Measurements from ENCODE around the gene TNRC18. TPM values are rescaled to one million over a fixed set of nuclear protein-coding genes. Genes with fewer than 3 reads are reported as not detected.

Gene TNRC18
- polyA plus RNA-seq, 1 of the 3 experiments (the other 2 are of a cell fraction), result 34.4 TPM

DNA sequence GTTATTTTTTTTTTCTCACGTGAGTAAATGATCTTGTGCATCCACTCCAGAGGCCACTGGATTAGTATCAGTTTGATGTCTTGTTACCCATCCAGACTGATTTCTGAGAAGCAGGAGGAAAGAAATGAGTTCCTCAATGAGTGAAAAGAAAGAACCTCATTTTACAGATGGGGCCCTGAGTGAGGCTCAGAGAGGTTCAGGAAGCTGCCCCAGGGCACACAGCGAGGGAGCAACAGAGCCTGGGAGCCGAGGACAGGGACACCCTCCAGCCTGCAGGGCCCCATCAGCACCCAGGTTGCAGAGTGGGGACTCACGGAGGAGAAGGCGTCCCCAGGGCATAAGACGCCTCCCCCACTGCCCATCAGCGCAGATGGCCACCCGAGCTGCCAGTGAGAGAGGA is 30.9 kb upstream of the TNRC18 start:
- POLR2A ChIA-PET, result no interaction called here
- H3K9me3 ChIP-seq, result no peaks in the 10 kb centered on the region
- H3K4me2 ChIP-seq, result no peak overlapping the region
- H3K4me3 ChIP-seq (ENCODE audit: low read depth in 2 of 2, low read length in 1 of 2), result no peak overlapping the region
- 89% methylated on average over 8 of the region's 8 CpGs for WGBS (ENCODE audit: low lambda C conversion rate)
- no peaks in the 10 kb centered on the region for H3K27me3 ChIP-seq (ENCODE audit: insufficient read depth)
- H3K79me2 ChIP-seq (ENCODE audit: insufficient read depth), result no peaks in the 10 kb centered on the region
- H3K27ac ChIP-seq (ENCODE audit: low read depth in 2 of 2, low read length in 1 of 2), result no peak overlapping the region
- CTCF ChIA-PET, result interaction anchor here (8.1 kb wide), 1 partner anchor 91 kb away, joined by 150 read pairs; no protein-coding TSS in a partner anchor
- no peaks in the 10 kb centered on the region for H3K36me3 ChIP-seq (replicated peaks in 1 of 2; ENCODE audit: control insufficient read depth in 1 of 2, insufficient read depth in 2 of 2, low read length in 1 of 2)
- H3K9ac ChIP-seq, result no peak overlapping the region
- H3F3A ChIP-seq (replicated peaks; ENCODE audit: insufficient read depth), result peaks cover 16% of the 10 kb centered on the region
- TF ChIP-seq, protein P1, sequence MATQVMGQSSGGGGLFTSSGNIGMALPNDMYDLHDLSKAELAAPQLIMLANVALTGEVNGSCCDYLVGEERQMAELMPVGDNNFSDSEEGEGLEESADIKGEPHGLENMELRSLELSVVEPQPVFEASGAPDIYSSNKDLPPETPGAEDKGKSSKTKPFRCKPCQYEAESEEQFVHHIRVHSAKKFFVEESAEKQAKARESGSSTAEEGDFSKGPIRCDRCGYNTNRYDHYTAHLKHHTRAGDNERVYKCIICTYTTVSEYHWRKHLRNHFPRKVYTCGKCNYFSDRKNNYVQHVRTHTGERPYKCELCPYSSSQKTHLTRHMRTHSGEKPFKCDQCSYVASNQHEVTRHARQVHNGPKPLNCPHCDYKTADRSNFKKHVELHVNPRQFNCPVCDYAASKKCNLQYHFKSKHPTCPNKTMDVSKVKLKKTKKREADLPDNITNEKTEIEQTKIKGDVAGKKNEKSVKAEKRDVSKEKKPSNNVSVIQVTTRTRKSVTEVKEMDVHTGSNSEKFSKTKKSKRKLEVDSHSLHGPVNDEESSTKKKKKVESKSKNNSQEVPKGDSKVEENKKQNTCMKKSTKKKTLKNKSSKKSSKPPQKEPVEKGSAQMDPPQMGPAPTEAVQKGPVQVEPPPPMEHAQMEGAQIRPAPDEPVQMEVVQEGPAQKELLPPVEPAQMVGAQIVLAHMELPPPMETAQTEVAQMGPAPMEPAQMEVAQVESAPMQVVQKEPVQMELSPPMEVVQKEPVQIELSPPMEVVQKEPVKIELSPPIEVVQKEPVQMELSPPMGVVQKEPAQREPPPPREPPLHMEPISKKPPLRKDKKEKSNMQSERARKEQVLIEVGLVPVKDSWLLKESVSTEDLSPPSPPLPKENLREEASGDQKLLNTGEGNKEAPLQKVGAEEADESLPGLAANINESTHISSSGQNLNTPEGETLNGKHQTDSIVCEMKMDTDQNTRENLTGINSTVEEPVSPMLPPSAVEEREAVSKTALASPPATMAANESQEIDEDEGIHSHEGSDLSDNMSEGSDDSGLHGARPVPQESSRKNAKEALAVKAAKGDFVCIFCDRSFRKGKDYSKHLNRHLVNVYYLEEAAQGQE (IDR thresholded peaks at IDR 0.05; ENCODE audit: low read depth, low read length), result no peak
- no peak for TF ChIP-seq CHD2 (IDR thresholded peaks at IDR 0.05; ENCODE audit: low read length, partially characterized antibody)
- TF ChIP-seq NRF1 (IDR thresholded peaks at IDR 0.05; ENCODE audit: low read depth, low read length), result no peak
- no peak for TF ChIP-seq TEAD4 (IDR thresholded peaks at IDR 0.05; ENCODE audit: borderline replicate concordance, insufficient read depth)
- TF ChIP-seq JUND (IDR thresholded peaks at IDR 0.05), result no peak
- TF ChIP-seq POLR2AphosphoS5 (IDR thresholded peaks at IDR 0.05; ENCODE audit: low read depth, low read length), result no peak
- TF ChIP-seq ELF1 (IDR thresholded peaks at IDR 0.05), result no peak
- TF ChIP-seq GABPA (IDR thresholded peaks at IDR 0.05; ENCODE audit: low read depth), result no peak
- no peak for TF ChIP-seq EZH2phosphoT487 (IDR thresholded peaks at IDR 0.05; ENCODE audit: borderline replicate concordance, low read depth)
- TF ChIP-seq SMC3 (IDR thresholded peaks at IDR 0.05; ENCODE audit: low read depth, low read length), result no peak
- TF ChIP-seq, protein P2, sequence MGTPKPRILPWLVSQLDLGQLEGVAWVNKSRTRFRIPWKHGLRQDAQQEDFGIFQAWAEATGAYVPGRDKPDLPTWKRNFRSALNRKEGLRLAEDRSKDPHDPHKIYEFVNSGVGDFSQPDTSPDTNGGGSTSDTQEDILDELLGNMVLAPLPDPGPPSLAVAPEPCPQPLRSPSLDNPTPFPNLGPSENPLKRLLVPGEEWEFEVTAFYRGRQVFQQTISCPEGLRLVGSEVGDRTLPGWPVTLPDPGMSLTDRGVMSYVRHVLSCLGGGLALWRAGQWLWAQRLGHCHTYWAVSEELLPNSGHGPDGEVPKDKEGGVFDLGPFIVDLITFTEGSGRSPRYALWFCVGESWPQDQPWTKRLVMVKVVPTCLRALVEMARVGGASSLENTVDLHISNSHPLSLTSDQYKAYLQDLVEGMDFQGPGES (IDR thresholded peaks at IDR 0.05; ENCODE audit: low read depth, low read length), result no peak
- TF ChIP-seq RAD21 (IDR thresholded peaks at IDR 0.05; ENCODE audit: low read length), result no peak
- H3K9me2 ChIP-seq, result no peaks in the 10 kb centered on the region
- H2AFZ ChIP-seq (ENCODE audit: low read depth), result no peak overlapping the region
- peak; percentile 27 for DNase-seq
- peaks cover 0 to 3% of the 10 kb centered on the region in 2 experiments; a peak in 1 of 4 replicates for H3K4me1 ChIP-seq (ENCODE audit: control insufficient read depth in 1 of 2, insufficient read depth in 2 of 2, low read depth in 1 of 2, low read length in 1 of 2)
- no peaks in the 10 kb centered on the region for H4K20me1 ChIP-seq (ENCODE audit: insufficient read depth)

DNA sequence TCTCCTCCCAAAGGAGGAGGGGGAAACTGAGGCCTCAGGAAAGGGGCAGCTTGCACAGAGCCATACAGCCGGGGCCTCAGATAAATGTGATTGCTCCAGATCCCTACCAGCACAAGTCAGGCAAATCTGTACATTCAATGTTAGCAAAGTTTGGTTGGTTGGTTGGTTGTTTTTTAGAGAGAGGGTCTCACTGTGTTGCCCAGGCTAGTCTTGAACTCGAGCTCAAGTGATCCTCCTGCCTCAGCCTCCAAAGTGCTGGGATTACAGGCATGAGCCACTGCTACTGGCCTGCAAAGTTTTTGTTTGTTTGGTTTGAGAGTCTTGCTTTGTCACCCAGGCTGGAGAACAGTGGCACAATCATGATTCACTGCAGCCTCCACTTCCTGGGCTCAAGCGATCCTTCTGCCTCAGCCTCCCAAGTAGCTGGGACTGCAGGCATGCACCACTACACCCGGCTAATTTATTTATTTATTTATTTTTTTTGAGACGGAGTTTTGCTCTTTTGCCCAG is 30.0 kb upstream of the TNRC18 start:
- no peak overlapping the region for H3K4me2 ChIP-seq
- H3K79me2 ChIP-seq (ENCODE audit: insufficient read depth), result no peaks in the 10 kb centered on the region
- ChIA-PET CTCF (interaction anchor here (8.1 kb wide), 1 partner anchor 90 kb away, joined by 150 read pairs; no protein-coding TSS in a partner anchor), POLR2A (no interaction called here)
- H3K9me2 ChIP-seq, result no peaks in the 10 kb centered on the region
- no peaks in the 10 kb centered on the region for H4K20me1 ChIP-seq (ENCODE audit: insufficient read depth)
- H2AFZ ChIP-seq (ENCODE audit: low read depth), result no peak overlapping the region
- no peak overlapping the region for H3K9ac ChIP-seq
- H3K9me3 ChIP-seq, result no peaks in the 10 kb centered on the region
- 86% methylated on average over 5 of the region's 5 CpGs for WGBS (ENCODE audit: low lambda C conversion rate)
- TF ChIP-seq RAD21 (IDR thresholded peaks at IDR 0.05; ENCODE audit: low read length), result no peak
- TF ChIP-seq, protein P2 (IDR thresholded peaks at IDR 0.05; ENCODE audit: low read depth, low read length), result no peak
- no peak for TF ChIP-seq TAF1 (IDR thresholded peaks at IDR 0.05; ENCODE audit: borderline replicate concordance, low read depth, low read length)
- TF ChIP-seq, protein P3, sequence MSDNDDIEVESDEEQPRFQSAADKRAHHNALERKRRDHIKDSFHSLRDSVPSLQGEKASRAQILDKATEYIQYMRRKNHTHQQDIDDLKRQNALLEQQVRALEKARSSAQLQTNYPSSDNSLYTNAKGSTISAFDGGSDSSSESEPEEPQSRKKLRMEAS (IDR thresholded peaks at IDR 0.05; ENCODE audit: low read depth), result no peak
- no peak for TF ChIP-seq FOSL2 (IDR thresholded peaks at IDR 0.05; ENCODE audit: borderline replicate concordance, low read depth)
- TF ChIP-seq, protein P4, sequence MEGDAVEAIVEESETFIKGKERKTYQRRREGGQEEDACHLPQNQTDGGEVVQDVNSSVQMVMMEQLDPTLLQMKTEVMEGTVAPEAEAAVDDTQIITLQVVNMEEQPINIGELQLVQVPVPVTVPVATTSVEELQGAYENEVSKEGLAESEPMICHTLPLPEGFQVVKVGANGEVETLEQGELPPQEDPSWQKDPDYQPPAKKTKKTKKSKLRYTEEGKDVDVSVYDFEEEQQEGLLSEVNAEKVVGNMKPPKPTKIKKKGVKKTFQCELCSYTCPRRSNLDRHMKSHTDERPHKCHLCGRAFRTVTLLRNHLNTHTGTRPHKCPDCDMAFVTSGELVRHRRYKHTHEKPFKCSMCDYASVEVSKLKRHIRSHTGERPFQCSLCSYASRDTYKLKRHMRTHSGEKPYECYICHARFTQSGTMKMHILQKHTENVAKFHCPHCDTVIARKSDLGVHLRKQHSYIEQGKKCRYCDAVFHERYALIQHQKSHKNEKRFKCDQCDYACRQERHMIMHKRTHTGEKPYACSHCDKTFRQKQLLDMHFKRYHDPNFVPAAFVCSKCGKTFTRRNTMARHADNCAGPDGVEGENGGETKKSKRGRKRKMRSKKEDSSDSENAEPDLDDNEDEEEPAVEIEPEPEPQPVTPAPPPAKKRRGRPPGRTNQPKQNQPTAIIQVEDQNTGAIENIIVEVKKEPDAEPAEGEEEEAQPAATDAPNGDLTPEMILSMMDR (IDR thresholded peaks at IDR 0.05), result no peak
- TF ChIP-seq RXRA (IDR thresholded peaks at IDR 0.05; ENCODE audit: borderline replicate concordance, low read depth), result no peak
- H3K27me3 ChIP-seq (ENCODE audit: insufficient read depth), result no peaks in the 10 kb centered on the region
- no peaks in the 10 kb centered on the region for H3K36me3 ChIP-seq (replicated peaks in 1 of 2; ENCODE audit: control insufficient read depth in 1 of 2, insufficient read depth in 2 of 2, low read length in 1 of 2)
- peaks cover 16% of the 10 kb centered on the region for H3F3A ChIP-seq (replicated peaks; ENCODE audit: insufficient read depth)
- H3K4me3 ChIP-seq (ENCODE audit: low read depth in 2 of 2, low read length in 1 of 2), result no peak overlapping the region
- no peak overlapping the region for H3K27ac ChIP-seq (ENCODE audit: low read depth in 2 of 2, low read length in 1 of 2)
- no peak for DNase-seq
- peaks cover 0 to 3% of the 10 kb centered on the region in 2 experiments; a peak in 1 of 4 replicates for H3K4me1 ChIP-seq (ENCODE audit: control insufficient read depth in 1 of 2, insufficient read depth in 2 of 2, low read depth in 1 of 2, low read length in 1 of 2)

All from SK-N-SH (cell line).